K562 (cell line): ENCODE data around the gene EVL. TPM values are rescaled to one million over a fixed set of nuclear protein-coding genes. Genes with fewer than 3 reads are reported as not detected.
A peak's percentile ranks its signal among the peaks of the same experiment; 100 is the strongest.
"Not testable (repeated sequence)": the region's sequence is repeated elsewhere in the genome, so short reads cannot be mapped to it uniquely, and the experiment has no call there.

Experiments used
- ATAC-seq: fragments of 200-7000 bp; cut with Tn5 transposase; 3 replicates; pipeline ENCODE4 v1.9.1; 2020; ENCODE audit warnings: moderate library complexity
- BruUV-seq: library from RNA; stranded (reverse); fragments of 400-500 nt; replicated peaks from 2 replicates; lab custom pipeline; 2021; lab: Mats Ljungman, UMichigan
- CTCF ChIA-PET: fragments of 300-600 bp; formaldehyde crosslinking; extraction: SDS; loops from one replicate; lab custom pipeline; 2021; ENCODE audit warnings: low intra/inter-chr PET ratio; lab: Yijun Ruan, JAX
- POLR2A ChIA-PET: fragments of 300-600, 350-650 bp; sonication (Branson Sonifier 250); formaldehyde crosslinking; extraction: SDS; loops from one replicate; lab custom pipeline; 2021; ENCODE audit warnings: antibody characterized with exemption, inconsistent platforms; lab: Yijun Ruan, JAX
- DNase-seq, 4 experiments: peaks; one replicate each; pipeline versions ENCODE4 v3.0.0 to v3.0.0-alpha.2; 2011 to 2018; ENCODE audit warnings: low spot score in 3 of 4, mixed read lengths in 3 of 4; ENCODE audit errors: extremely low read depth in 1 of 4
- FAIRE-seq: peaks from 2 replicates; lab custom pipeline; 2011; peaks lifted over from hg19 to GRCh38; lab: Jason Lieb, UNC
- H2AFZ ChIP-seq: 2 replicates; pipeline ENCODE4 v1.6.0; 2011; ENCODE audit warnings: low read depth, low read length, control low read depth, inconsistent platforms
- H3K27ac ChIP-seq: fragments of 200-600 bp; 3 replicates; pipeline ENCODE4 v1.8.0; 2011; ENCODE audit warnings: low read depth, mild to moderate bottlenecking, control low read depth, inconsistent platforms, low read length, moderate library complexity, mixed read lengths; ENCODE audit errors: extremely low read depth
- H3K27me3 ChIP-seq, 2 experiments: fragments of 300-600 bp in 1 of 2; 2 replicates in 1 of 2; 3 replicates in 1 of 2; pipeline versions ENCODE4 v1.6.0 to v1.8.0; 2011; ENCODE audit warnings: inconsistent platforms in 2 of 2, low read length in 2 of 2, mild to moderate bottlenecking in 1 of 2, mixed read lengths in 1 of 2, moderate library complexity in 1 of 2; ENCODE audit not compliant: control insufficient read depth in 2 of 2, insufficient read depth in 2 of 2
- H3K36me3 ChIP-seq: fragments of 300-600 bp; 3 replicates; pipeline ENCODE4 v1.8.0; 2011; ENCODE audit warnings: mild to moderate bottlenecking, low read length, inconsistent platforms; ENCODE audit not compliant: control insufficient read depth, insufficient read depth
- H3K4me1 ChIP-seq, 2 experiments: fragments of 200-600 bp in 1 of 2; replicated peaks in 1 of 2; 2 replicates in 1 of 2; 3 replicates in 1 of 2; pipeline versions ENCODE4 v1.5.1 to v1.8.0; 2011; ENCODE audit warnings: inconsistent platforms in 2 of 2, low read length in 2 of 2, mild to moderate bottlenecking in 1 of 2, mixed read lengths in 1 of 2, moderate library complexity in 1 of 2; ENCODE audit not compliant: control insufficient read depth in 2 of 2, insufficient read depth in 2 of 2
- H3K4me2 ChIP-seq: 2 replicates; pipeline ENCODE4 v1.6.1; 2011; ENCODE audit warnings: low read length, control low read depth, inconsistent platforms, mixed read lengths; ENCODE audit not compliant: insufficient read depth
- H3K4me3 ChIP-seq: fragments of 200-600 bp; sonication (generic), shearing (Covaris generic); 2 replicates; pipeline ENCODE4 v1.5.1; 2016; ENCODE audit warnings: control low read depth, inconsistent platforms
- H3K79me2 ChIP-seq: fragments of 200-600 bp; 3 replicates; pipeline ENCODE4 v1.8.0; 2011; ENCODE audit warnings: low read length, inconsistent platforms; ENCODE audit not compliant: control insufficient read depth, insufficient read depth
- H3K9ac ChIP-seq, 2 experiments: 2 replicates each; pipeline versions ENCODE4 v1.6.0 to v1.6.1; 2011; ENCODE audit warnings: low read depth in 2 of 2, low read length in 2 of 2, control low read depth in 1 of 2, inconsistent platforms in 1 of 2, mild to moderate bottlenecking in 1 of 2, mixed read lengths in 1 of 2; ENCODE audit not compliant: insufficient read depth in 1 of 2
- H3K9me1 ChIP-seq: one replicate; pipeline ENCODE4 v1.6.0; 2011; ENCODE audit warnings: inconsistent platforms, mild to moderate bottlenecking, low read length, moderate library complexity; ENCODE audit not compliant: control insufficient read depth, insufficient read depth
- H3K9me3 ChIP-seq: replicated peaks from 2 replicates; pipeline ENCODE4 v1.5.1; 2011; ENCODE audit warnings: low read depth, low read length, inconsistent platforms; ENCODE audit not compliant: control insufficient read depth, insufficient read depth
- H4K20me1 ChIP-seq: replicated peaks from 2 replicates; pipeline ENCODE4 v1.6.1; 2011; ENCODE audit warnings: low read length, inconsistent platforms, mixed read lengths; ENCODE audit not compliant: control insufficient read depth, insufficient read depth
- MLLT1 ChIP-seq, 2 experiments: fragments of 450-650 bp; IDR thresholded peaks; 2 replicates each; pipeline ENCODE4 v1.6.1; 2016
- RNF2 ChIP-seq: sonication (generic); IDR thresholded peaks from 2 replicates; pipeline ENCODE4 v1.6.1; 2016
- SLC30A9 ChIP-seq: fragments of 250-450 bp; sonication (Bioruptor Pico); IDR thresholded peaks from 2 replicates; pipeline ENCODE4 v1.8.0; 2022; ENCODE audit warnings: mild to moderate bottlenecking, moderate library complexity
- SMAD1 ChIP-seq: fragments of 150-350 bp; IDR thresholded peaks from 2 replicates; pipeline ENCODE4 v1.6.1; 2014; ENCODE audit warnings: low read length, low read depth; ENCODE audit not compliant: partially characterized antibody
- STAG1 ChIP-seq: sonication (generic); formaldehyde crosslinking; IDR thresholded peaks from 2 replicates; pipeline ENCODE4 v1.5.0; 2020; ENCODE audit warnings: missing genetic modification reagents, borderline replicate concordance
- ZFP30 ChIP-seq: fragments of 250-450 bp; sonication (Bioruptor Pico); IDR thresholded peaks from 2 replicates; pipeline ENCODE4 v1.8.0; 2022; ENCODE audit warnings: moderate library complexity, mild to moderate bottlenecking, inconsistent platforms, borderline replicate concordance
- ZNF778 ChIP-seq: fragments of 450-650 bp; formaldehyde crosslinking; IDR thresholded peaks from 2 replicates; pipeline ENCODE4 v1.4.0; 2020; ENCODE audit warnings: mild to moderate bottlenecking, moderate library complexity
- whole genome bisulfite sequencing: fragments of 100-300 bp; shearing (Covaris generic); methylation state at CpG from one replicate; pipeline ENCODE4 v1.1.6; 2016; ENCODE audit warnings: low coverage, mixed read lengths; ENCODE audit not compliant: insufficient coverage; ENCODE audit errors: missing lambda C conversion rate; 5-methylcytosine and 5-hydroxymethylcytosine counted together
- in situ Hi-C: fragments of 300-500 bp; cut with MboI; formaldehyde crosslinking; loops from 4 replicates; pipeline ENCODE4 v1.15.0; 2018; ENCODE audit warnings: inconsistent platforms, mixed read lengths
- intact Hi-C: fragments of 100-400 bp; cut with micrococcal nuclease; formaldehyde crosslinking; loops from 2 replicates; pipeline ENCODE4 v1.14.2; 2022
- polyA plus RNA-seq, 8 experiments: library from polyadenylated mRNA; depleted of rRNA in 4 of 8; stranded (reverse) in 5 of 8; unstranded in 3 of 8; fragments of >200 nt; fragmentation: Nextera tagmentation in 2 of 8; fragmentation: Illumina TruSeq in 1 of 8; extraction: Ambion mirVana in 2 of 8; extraction: Trizol in 1 of 8; gene quantifications; 2 replicates each; pipeline versions ENCODE4 v1.2.1 to v1.2.3, GENCODE V29; 2011 to 2014; ENCODE audit warnings: inconsistent platforms in 1 of 8, missing spikeins in 1 of 8
- total RNA-seq, 7 experiments: library from RNA; depleted of rRNA in 6 of 7; stranded (reverse); fragments of >200 nt in 6 of 7; fragmentation: Illumina TruSeq in 2 of 7; extraction: Trizol in 2 of 7; gene quantifications; 2 replicates each; pipeline versions ENCODE4 v1.2.1 to v1.2.3, GENCODE V29; 2011 to 2021; ENCODE audit warnings: low replicate concordance in 1 of 7

EVL gene
- total and polyA plus RNA-seq, 9 of the 15 experiments (the other 6 are each of a cell fraction or from before 2014, with no cell fraction given) = 2.9 to 43.4 (median 23.9) TPM

- TF ChIP-seq ZNF778 (CRISPR knock-in tag) = no peak
- TF ChIP-seq MLLT1 (IDR thresholded peaks at IDR 0.05) = no peak
- TF ChIP-seq RNF2 = no peak
- no peak for TF ChIP-seq STAG1 (CRISPR knock-in tag)
- no peak for TF ChIP-seq ZFP30 (CRISPR knock-in tag)
- TF ChIP-seq SMAD1 = no peak
- no peak for TF ChIP-seq SLC30A9 (CRISPR knock-in tag)
Observed at GRCh38 chr14:100178691-100179090, 113.5 kb downstream of the EVL start (continued).

GRCh38 chr14:100180671-100181070, 115.4 kb downstream of the EVL start:
- H2AFZ ChIP-seq, H3K9me3 ChIP-seq, FAIRE-seq, DNase-seq, H3K27ac ChIP-seq, ATAC-seq, H3K9ac ChIP-seq, H3K9me1 ChIP-seq, in situ Hi-C loops, POLR2A ChIA-PET, H3K27me3 ChIP-seq, H3K4me3 ChIP-seq, H4K20me1 ChIP-seq, intact Hi-C loops, BruUV-seq, H3K79me2 ChIP-seq, H3K4me2 ChIP-seq, CTCF ChIA-PET, H3K36me3 ChIP-seq: not testable (repeated sequence)
- WGBS = 59% methylated on average over 7 of the region's 30 CpGs
- H3K4me1 ChIP-seq = peaks cover 0 to 11% of the 10 kb centered on the region in 2 experiments; a peak in 2 of 5 replicates

- H3K9ac ChIP-seq, H3K79me2 ChIP-seq, POLR2A ChIA-PET, CTCF ChIA-PET, H4K20me1 ChIP-seq, FAIRE-seq, H3K36me3 ChIP-seq, H3K27me3 ChIP-seq, H3K9me3 ChIP-seq, H3K4me2 ChIP-seq, H3K9me1 ChIP-seq, H2AFZ ChIP-seq, intact Hi-C loops, in situ Hi-C loops, BruUV-seq, H3K27ac ChIP-seq, DNase-seq, H3K4me3 ChIP-seq, H3K4me1 ChIP-seq: not testable (repeated sequence)
- WGBS = 52% methylated on average over 2 of the region's 4 CpGs
- ATAC-seq = peak; percentile 47; the same call in 1 of the 3 replicates
Observed at GRCh38 chr14:100181876-100182551, 116.8 kb downstream of the EVL start.
